ENCODE measurements around the gene L1CAM. TPM values are rescaled to one million over a fixed set of nuclear protein-coding genes. Genes with fewer than 3 reads are reported as not detected.

Gene L1CAM
- total RNA-seq, 2 experiments from 2014 or later = not detected

DNA sequence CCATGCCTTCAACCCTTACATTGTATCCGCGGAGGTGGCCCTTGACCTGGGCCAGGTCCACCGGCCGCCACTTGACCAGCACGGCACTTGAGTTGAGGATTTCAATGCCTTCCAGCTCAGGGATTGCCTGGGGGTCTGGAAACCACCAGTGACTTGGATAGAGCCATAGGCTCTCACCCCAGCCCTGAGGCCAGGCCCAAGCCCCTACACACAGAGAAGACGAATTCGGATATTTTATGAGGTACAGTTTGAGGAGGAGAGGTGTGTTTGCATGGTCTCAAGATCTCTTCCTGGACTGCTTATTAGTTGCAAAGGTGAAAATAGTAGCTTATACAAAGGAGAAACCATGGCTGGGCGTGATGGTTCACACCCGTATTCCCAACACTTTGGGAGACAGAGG lies 20.3 kb downstream of the L1CAM start:
- TF ChIP-seq EZH2phosphoT487 (IDR thresholded peaks at IDR 0.05; ENCODE audit: borderline replicate concordance, low read depth, low read length) = no peak
- TF ChIP-seq CTCF (conservative IDR thresholded peaks at IDR 0.05; ENCODE audit: low read length) = no peak
- no peak for DNase-seq (ENCODE audit: low spot score)
- Histone ChIP-seq H2AFZ (ENCODE audit: low read length) (no peak overlapping the region), H3K4me2 (ENCODE audit: low read length) (no peak overlapping the region), H3K9me3 (ENCODE audit: low read length) (no peaks in the 10 kb centered on the region), H3K36me3 (ENCODE audit: insufficient read depth, low read length) (no peaks in the 10 kb centered on the region), H4K20me1 (ENCODE audit: insufficient read depth, low read length) (no peaks in the 10 kb centered on the region), H3K27ac (ENCODE audit: low read depth, low read length, poor library complexity, severe bottlenecking) (no peak overlapping the region), H3K9me2 (ENCODE audit: insufficient read depth, low read length) (no peaks in the 10 kb centered on the region), H3K79me2 (ENCODE audit: insufficient read depth, low read depth, low read length) (no peaks in the 10 kb centered on the region), H3K4me3 (ENCODE audit: low read depth, low read length, poor library complexity, severe bottlenecking) (no peak overlapping the region), H3K4me1 (ENCODE audit: insufficient read depth, low read length, poor library complexity, severe bottlenecking) (no peaks in the 10 kb centered on the region)
- CTCF ChIA-PET (ENCODE audit: unreplicated experiment) = no interaction called here
- POLR2A ChIA-PET = no interaction called here
- intact Hi-C loops (cut with micrococcal nuclease; ENCODE audit: unreplicated experiment) = no loop called here
- no TSS peak for BruUV-seq (replicated peaks)

GRCh38 chrX:153865321-153865580 lies 20.7 kb downstream of the L1CAM start:
- CTCF ChIA-PET (ENCODE audit: unreplicated experiment) = no interaction called here
- no peaks in the 10 kb centered on the region for H3K79me2 ChIP-seq (ENCODE audit: insufficient read depth, low read depth, low read length)

More at GRCh38 chrX:153865321-153865580, 20.7 kb downstream of the L1CAM start:
- H3K4me2 ChIP-seq (ENCODE audit: low read length) = no peak overlapping the region
- H3K36me3 ChIP-seq (ENCODE audit: insufficient read depth, low read length) = no peaks in the 10 kb centered on the region
- no TSS peak for BruUV-seq (replicated peaks)
- POLR2A ChIA-PET = no interaction called here
- no peaks in the 10 kb centered on the region for H3K9me2 ChIP-seq (ENCODE audit: insufficient read depth, low read length)
- H4K20me1 ChIP-seq (ENCODE audit: insufficient read depth, low read length) = no peaks in the 10 kb centered on the region
- H3K9me3 ChIP-seq (ENCODE audit: low read length) = no peaks in the 10 kb centered on the region
- intact Hi-C loops (cut with micrococcal nuclease; ENCODE audit: unreplicated experiment) = no loop called here
- no peak overlapping the region for H3K27ac ChIP-seq (ENCODE audit: low read depth, low read length, poor library complexity, severe bottlenecking)
- no peak for TF ChIP-seq CTCF (conservative IDR thresholded peaks at IDR 0.05; ENCODE audit: low read length)
- TF ChIP-seq EZH2phosphoT487 (IDR thresholded peaks at IDR 0.05; ENCODE audit: borderline replicate concordance, low read depth, low read length) = no peak
- no peak overlapping the region for H3K4me3 ChIP-seq (ENCODE audit: low read depth, low read length, poor library complexity, severe bottlenecking)
- H2AFZ ChIP-seq (ENCODE audit: low read length) = no peak overlapping the region
- DNase-seq (ENCODE audit: low spot score) = no peak
- H3K4me1 ChIP-seq (ENCODE audit: insufficient read depth, low read length, poor library complexity, severe bottlenecking) = no peaks in the 10 kb centered on the region
